WI38 (cell line): ENCODE results near the gene PKHD1.
"Not testable (repeated sequence)": the region's sequence is repeated elsewhere in the genome, so short reads cannot be mapped to it uniquely, and the experiment has no call there.

Source experiments
- H3K4me3 ChIP-seq: 2 replicates; pipeline ENCODE4 v1.5.1; 2011; ENCODE audit warnings: low read depth, mild to moderate bottlenecking, control low read depth, low read length
- CTCF ChIP-seq: IDR thresholded peaks from 2 replicates; pipeline ENCODE4 v1.5.1; 2012; ENCODE audit warnings: low read depth, mild to moderate bottlenecking, control low read depth, low read length

The PKHD1 gene

GRCh38 chr6:51929934-51930574, 157.4 kb downstream of the PKHD1 start:
- TF ChIP-seq CTCF: no peak
- H3K4me3 ChIP-seq: no peak overlapping the region

GRCh38 chr6:51928320-51928719, 159.1 kb downstream of the PKHD1 start:
- no peak overlapping the region for H3K4me3 ChIP-seq
- no peak for TF ChIP-seq CTCF

DNA sequence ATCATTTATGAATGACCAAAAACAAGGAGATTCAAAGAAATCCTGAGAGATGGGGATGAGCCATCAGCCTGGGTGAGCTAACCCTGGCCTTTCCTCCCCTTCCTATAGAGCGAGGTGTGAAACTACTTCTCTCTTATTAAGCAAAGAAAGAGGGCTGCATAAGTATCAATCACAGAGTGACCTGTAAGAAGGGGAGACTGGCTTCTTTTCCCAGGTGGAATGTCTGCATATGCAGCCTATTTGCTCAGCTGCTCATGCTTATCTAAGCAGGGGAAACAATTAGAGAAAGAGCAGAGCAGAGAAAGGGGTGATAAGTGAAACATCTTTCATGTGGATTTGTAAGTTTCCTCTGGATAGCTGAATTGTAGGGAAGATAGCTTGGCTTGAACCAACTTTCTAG, 160.0 kb downstream of the PKHD1 start:
- no peak for TF ChIP-seq CTCF
- H3K4me3 ChIP-seq: no peak overlapping the region

DNA sequence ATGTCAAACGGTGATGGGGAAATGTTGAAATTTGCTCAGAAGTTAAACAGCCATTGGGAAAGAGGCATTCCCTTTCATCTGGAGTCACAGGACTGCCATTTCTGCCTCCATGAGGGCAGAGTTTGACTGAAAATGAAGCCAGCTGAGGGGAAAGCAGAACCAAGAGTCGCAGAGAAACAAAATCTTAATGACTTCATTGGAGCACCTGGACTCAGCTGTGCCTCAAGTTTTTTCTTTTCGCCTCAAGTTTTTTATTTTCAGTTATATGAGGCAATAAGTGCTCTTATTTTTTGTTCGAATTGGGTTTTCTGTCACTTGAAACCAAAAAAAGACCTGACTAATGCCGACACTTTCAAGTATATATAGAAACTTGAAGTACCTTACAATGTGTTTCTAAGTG, 161.3 kb downstream of the PKHD1 start:
- no peak overlapping the region for H3K4me3 ChIP-seq
- no peak for TF ChIP-seq CTCF

DNA sequence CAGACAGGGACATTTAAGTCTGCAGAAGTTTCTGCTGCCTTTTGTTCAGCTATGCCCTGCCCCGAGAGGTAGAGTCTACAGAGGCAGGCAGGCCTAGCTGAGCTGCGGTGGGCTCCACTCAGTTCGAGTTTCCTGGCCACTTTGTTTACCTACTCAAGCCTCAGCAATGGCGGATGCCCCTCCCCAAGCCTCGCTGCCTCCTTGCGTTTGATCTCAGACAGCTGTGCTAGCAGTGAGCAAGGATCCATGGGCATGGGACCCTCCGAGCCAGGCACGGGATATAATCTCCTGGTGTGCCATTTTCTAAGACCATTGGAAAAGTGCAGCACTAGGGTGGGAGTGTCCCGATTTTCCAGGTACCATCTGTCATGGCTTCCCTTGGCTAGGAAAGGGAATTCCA, 164.9 kb downstream of the PKHD1 start:
- not testable (repeated sequence) for H3K4me3 ChIP-seq

DNA sequence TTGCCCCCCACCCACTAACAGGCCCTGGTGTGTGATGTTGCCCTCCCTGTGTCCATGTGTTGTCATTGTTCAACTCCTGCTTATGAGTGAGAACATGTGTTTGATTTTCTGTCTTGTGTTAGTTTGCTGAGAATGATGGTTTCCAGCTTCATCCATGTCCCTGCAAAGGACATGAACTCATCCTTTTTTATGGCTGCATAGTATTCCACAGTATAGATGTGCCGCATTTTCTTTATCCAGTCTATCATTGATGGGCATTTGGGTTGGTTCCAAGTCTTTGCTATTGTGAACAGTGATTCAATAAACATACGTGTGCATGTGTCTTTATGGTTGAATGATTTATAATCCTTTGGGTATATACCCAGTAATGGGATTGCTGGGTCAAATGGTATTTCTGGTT, 169.1 kb downstream of the PKHD1 start:
- H3K4me3 ChIP-seq: not testable (repeated sequence)

DNA sequence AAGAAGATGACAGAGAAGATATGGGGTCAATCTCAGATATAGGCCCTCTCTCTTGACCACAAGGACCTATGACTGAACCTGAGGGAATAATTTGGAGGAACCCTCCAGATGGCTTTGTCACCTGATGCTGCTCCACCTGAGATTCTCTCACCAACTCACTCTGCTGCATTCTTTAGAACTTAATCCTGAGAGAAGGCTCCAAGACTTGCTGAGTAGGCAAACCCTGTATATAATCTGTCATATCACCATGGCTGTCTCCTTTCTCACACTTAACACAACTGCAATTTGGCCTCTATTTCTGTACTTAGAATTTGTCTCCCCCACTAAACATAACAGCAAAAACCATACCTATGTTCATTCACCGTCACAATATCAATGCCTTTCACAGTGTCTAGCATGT, 172.3 kb downstream of the PKHD1 start:
- H3K4me3 ChIP-seq: no peak overlapping the region
- TF ChIP-seq CTCF: no peak

- no peak for TF ChIP-seq CTCF
Measured at GRCh38 chr6:51913265-51913664, 174.1 kb downstream of the PKHD1 start.

More at GRCh38 chr6:51913265-51913664, 174.1 kb downstream of the PKHD1 start:
- H3K4me3 ChIP-seq: no peak overlapping the region
